Cerebellar nuclear complex (tissue), 1 donor: ENCODE data around the gene MFSD8.
"Not testable (repeated sequence)": the region's sequence is repeated elsewhere in the genome, so short reads cannot be mapped to it uniquely, and the experiment has no call there.

Experiments used
- DNase-seq, 2 experiments: peaks; one replicate each; lab custom pipeline; 2025; lab: John Stamatoyannopoulos, UW

Gene MFSD8

DNA sequence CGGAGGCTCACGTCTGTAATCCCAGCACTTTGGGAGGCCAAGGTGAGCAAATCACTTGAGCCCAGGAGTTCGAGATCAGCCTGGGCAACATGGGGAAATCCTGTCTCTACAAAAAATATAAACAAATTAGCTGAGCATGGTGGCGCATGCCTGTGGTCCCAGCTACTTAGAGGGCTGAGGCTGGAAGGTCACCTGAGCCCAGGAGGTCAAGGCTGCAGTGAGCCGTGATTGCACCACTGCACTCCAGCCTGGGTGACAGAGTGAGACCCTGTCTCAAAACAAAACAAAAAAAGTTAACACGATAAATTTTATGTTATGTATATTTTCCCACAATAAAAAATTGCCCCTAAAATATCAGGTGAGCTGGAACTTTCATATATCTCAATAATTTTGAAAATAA lies 33.1 kb downstream of the MFSD8 start:
- not testable (repeated sequence) for DNase-seq

DNA sequence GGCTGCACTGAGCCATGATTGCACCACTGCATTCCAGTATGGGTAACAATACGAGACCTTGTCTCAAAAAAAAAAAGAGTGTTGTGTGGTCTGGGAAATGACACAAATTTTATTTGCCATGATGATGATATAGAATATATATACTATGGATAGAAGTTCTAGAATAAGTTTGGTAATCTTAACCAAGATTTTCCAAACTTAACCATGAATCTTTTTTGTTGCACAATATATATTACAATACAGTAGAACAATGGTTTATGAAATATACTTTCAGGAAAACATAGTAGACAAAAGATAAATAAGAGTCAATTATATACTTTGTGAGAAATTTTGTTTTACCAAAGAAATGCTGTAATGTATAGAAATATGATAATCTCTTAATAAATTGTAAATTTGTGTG lies 34.8 kb downstream of the MFSD8 start:
- no peak for DNase-seq

DNA sequence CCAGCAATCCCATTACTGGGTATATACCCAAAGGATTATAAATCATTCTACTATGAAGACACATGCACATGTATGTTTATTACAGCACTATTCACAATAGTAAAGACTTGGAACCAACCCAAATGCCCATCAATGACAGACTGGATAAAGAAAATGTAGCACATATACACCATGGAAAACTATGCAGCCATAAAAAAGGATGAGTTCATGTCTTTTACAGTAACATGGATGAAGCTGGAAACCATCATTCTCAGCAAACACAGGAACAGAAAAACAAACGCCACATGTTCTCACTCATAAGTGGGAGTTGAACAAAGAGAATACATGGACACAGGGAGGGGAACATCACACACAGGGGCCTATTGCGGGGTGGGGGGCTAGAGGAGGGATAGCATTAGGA lies 39.3 kb downstream of the MFSD8 start:
- not testable (repeated sequence) for DNase-seq

GRCh38 chr4:127922226-127922625 lies 42.7 kb downstream of the MFSD8 start:
- no peak for DNase-seq

GRCh38 chr4:127920521-127920920 lies 44.5 kb downstream of the MFSD8 start:
- no peak for DNase-seq

DNA sequence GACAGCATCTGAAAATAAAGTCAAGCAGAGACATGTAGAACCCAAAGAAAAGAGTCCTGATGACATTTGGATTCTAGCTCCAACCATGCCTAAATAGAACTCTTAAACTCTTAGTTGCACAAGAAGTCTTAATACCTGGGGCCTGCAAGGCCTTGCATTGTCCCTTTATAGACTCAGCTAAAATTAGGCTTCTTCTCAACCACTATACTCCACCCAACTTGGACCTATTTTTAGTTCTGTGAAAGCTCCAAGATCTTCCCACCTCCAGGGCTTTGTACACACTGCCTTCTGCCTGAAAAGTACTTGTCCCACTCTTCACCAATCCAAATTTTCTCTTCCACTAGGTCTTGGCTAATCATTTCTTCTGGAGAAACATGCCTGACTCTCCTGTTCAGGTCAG lies 47.8 kb downstream of the MFSD8 start:
- no peak for DNase-seq

- no peak for DNase-seq
Measured at GRCh38 chr4:127916512-127916911, 48.5 kb downstream of the MFSD8 start.

- DNase-seq, result no peak
Measured at GRCh38 chr4:127905029-127905428, 59.9 kb downstream of the MFSD8 start.

DNA sequence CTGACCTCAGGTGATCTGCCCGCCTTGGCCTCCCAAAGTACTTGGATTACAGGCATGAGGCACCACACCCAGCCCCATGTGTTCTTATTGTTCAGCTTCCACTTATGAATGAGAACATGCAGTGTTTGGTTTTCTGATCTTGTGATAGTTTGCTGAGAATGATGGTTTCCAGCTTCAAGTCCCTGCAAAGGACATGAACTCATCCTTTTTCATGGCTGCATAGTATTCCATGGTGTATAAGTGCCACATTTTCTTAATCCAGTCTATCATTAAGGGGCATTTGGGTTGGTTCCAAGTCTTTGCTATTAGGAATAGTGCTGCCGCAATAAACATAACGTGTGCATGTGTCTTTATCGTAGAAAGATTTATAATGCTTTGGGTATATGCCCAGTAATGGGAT lies 65.3 kb downstream of the MFSD8 start:
- not testable (repeated sequence) for DNase-seq

- DNase-seq, result no peak
Measured at GRCh38 chr4:127896528-127896927, 68.4 kb downstream of the MFSD8 start.

GRCh38 chr4:127896069-127896468 lies 68.9 kb downstream of the MFSD8 start:
- DNase-seq, result no peak

- DNase-seq, result no peak
Measured at GRCh38 chr4:127889903-127890302, 75.1 kb downstream of the MFSD8 start.

DNA sequence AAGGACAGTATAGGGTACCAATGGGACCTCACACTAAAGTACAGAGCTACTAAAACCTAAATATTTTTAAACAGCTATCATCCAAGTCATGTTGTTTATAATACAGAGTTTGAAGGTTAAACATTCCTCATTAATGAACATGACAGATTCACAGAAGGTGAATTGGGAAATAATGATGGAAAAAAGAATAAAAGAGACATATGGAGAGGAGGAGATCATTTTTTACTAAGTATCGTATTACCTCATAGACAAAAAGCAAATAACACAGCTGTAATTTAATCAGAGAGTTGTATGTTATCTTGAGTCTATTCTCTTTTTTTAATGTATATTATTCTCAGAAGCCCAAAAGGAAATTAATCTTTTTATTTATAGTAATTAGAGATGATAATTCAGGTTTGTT lies 76.4 kb downstream of the MFSD8 start:
- no peak for DNase-seq

GRCh38 chr4:127881563-127881864 lies 83.5 kb downstream of the MFSD8 start:
- no peak for DNase-seq

GRCh38 chr4:127880763-127881562 lies 84.0 kb downstream of the MFSD8 start, which contains the start of gene PLK4:
PLK4 (plus strand) TSS chr4:127880893; CDS start chr4:127881135, 242 bp downstream.
- peak in 1 of 2 experiments; percentile 20 for DNase-seq

DNA sequence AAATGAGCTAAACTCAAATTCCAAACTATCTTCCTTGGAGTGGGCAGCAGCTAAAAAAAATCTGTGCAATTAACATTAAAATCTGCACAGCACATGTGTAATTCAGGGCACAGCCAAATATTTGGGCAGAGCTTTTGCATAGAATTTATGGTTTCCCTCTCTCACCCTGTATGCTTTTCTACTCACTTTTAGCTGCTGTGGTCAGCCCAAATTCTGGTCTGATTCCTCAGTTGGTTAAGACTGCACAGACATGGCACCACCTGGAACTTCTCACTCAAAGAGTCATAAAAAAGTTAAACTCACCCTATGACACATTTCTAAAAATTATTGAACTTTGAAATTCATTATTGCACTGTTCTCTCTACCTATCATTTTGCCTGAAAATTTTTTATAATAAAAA lies 89.2 kb downstream of the MFSD8 start:
- DNase-seq, result no peak

DNA sequence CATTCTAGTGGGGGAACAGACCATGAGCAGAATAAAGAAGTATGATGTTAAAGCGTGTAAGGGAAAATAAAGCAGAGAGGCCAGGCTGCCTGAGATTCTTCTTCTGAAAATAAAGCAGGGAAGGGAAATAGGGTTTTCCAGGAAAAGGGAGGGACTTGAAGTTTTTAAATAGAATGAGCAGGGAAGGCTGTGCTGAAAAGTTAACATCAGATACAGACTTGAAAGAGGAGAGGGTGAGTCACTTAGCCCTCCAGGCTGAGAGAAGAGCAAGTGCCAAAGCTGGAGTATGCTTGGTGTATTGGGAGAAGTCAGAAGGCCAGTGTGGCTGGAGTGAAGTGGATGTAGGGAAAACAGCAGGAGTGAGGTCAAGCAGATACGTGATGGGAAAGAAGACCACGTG lies 94.3 kb downstream of the MFSD8 start:
- DNase-seq, result no peak

DNA sequence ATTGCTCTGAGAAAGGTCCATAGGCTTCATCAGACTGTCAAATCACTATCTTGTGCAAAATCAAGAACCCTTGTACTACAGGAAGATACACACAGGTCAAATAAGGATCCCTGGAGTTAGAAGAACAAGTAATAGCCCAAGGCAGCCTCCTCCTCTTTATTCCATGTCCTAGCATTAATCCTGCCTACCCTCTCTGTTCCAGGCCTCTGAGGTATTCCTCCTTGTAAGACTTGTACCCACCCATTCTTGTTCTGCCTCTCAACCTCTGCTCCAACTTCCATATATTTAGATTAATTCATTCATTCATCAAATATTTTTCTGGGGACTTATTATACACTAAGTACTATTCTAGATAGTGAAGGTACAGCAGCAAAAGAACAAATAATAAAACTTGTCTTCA lies 94.7 kb downstream of the MFSD8 start:
- no peak for DNase-seq

DNA sequence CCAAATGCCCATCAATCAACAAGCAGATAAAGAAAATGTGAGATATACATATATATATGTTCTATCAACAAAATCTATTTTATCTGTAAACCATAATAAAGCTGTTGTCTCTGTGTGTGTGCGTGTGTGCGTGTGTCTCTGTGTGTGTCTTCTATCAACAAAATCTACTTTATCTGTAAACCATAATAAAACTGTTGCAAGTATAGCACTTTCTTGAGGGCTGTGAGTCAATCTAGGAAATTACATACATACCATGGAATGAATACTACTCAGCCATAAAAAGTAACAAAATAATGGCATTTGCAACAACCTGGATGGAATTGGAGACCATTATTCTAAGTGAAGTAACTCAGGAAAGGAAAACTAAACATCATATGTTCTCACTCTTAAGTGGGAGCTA lies 96.8 kb downstream of the MFSD8 start:
- no peak for DNase-seq
